Measurements from ENCODE around the gene CATSPERD.
"Not testable (repeated sequence)": the region's sequence is repeated elsewhere in the genome, so short reads cannot be mapped to it uniquely, and the experiment has no call there.

The CATSPERD gene

DNA sequence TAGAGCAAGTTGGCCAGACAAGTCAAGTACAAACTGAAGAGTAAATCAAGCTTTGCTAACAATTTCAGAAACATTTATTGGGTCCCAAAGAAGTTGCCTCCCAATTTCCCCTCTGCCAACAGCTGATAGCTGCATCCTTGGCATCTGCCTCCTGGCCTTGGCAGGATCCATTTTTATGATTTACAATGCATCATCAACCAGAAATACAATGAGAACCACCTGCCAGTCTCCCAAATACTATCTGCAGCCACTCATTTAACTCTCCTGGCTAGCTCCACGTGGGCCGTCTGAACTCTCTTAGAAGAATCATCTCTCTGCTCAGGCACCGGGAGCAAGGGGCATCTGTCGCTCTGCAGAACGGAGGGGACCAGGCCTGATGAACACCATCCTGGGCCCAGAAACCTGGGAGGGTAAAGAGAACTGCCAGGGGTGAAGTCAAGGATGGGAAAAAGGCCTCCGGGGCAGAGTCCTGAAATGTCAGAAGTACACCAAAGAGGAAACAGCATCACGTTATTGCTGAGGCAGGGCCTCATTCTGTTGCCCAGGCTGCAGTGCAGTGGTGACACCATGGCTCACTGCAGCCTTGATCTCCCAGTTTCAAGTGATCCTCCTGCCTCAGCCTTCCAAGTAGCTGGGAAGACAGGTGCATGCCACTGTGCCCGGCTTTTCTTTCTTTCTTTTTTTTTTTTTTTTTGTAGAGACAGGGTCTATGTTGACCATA lies 3.1 kb upstream of the CATSPERD start:
- H3K4me3 ChIP-seq (ENCODE audit: low read depth, low read length), result peak overlapping the region; percentile 97
- TF ChIP-seq, protein P1, sequence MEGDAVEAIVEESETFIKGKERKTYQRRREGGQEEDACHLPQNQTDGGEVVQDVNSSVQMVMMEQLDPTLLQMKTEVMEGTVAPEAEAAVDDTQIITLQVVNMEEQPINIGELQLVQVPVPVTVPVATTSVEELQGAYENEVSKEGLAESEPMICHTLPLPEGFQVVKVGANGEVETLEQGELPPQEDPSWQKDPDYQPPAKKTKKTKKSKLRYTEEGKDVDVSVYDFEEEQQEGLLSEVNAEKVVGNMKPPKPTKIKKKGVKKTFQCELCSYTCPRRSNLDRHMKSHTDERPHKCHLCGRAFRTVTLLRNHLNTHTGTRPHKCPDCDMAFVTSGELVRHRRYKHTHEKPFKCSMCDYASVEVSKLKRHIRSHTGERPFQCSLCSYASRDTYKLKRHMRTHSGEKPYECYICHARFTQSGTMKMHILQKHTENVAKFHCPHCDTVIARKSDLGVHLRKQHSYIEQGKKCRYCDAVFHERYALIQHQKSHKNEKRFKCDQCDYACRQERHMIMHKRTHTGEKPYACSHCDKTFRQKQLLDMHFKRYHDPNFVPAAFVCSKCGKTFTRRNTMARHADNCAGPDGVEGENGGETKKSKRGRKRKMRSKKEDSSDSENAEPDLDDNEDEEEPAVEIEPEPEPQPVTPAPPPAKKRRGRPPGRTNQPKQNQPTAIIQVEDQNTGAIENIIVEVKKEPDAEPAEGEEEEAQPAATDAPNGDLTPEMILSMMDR (IDR thresholded peaks at IDR 0.05; ENCODE audit: low read depth, low read length), result no peak

DNA sequence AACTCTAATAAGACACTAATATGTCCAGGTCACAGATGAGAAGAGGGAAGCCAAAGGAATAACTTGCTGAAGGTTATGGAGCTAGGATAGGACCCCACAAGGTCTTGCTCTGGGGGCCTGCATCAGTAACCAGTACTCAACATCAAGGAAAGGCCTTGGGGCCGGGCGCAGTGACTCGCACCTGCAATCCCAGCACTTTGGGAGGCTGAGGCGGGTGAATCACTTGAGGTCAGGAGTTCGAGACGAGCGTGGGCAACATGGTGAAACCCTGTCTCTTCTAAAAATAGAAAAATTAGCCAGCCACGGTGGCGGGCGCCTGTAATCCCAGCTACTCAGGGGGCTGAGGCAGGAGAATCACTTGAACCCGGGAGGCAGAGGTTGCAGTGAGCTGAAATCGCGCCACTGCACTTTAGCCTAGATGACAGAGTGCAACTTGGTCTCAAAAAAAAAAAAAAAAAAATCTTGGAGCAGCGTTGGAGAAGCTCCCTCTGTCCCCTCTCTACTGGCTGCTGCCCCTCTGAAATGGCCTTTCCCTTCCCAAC lies 2.3 kb upstream of the CATSPERD start:
- TF ChIP-seq, protein P1 (IDR thresholded peaks at IDR 0.05; ENCODE audit: low read depth, low read length), result no peak

DNA sequence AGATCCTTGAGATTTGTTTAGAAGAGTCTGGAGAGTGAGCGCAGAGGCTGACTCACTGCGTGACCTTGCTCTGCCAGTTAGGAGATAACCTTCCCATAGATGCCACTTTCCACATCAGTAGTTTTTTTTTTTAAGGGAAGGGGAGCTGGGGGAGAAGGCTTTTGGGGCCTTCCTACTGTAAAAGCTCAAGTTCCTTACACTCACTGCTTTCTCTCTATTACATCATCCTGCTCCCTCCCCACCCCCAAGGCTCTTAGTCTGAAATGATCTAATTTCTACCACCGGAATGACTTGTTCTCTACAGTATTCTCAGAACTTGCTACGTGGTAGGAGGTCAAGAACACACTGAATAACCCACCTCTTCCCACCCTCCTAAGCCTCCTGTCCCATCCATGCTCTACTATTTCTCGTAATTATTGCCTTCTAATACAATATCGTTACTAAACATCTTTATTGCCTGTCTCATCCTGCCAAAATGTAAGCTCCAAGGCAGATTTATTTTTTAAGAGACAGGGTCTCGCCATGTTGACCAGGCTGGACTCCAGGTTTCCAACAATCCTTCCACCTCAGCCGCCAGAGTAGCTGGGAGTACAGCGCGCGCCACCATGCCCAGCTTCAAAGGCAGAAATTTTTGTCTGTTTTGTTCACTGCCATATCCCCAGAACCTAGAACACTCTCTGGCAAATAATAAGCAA lies 1.7 kb upstream of the CATSPERD start:
- H3K4me3 ChIP-seq (ENCODE audit: low read depth, low read length), result peak overlapping the region; percentile 97
- TF ChIP-seq, protein P1 (IDR thresholded peaks at IDR 0.05; ENCODE audit: low read depth, low read length), result no peak

More for the DNA sequence above, 2.3 kb upstream of the CATSPERD start:
- H3K4me3 ChIP-seq (ENCODE audit: low read depth, low read length), result peak overlapping the region; percentile 97

DNA sequence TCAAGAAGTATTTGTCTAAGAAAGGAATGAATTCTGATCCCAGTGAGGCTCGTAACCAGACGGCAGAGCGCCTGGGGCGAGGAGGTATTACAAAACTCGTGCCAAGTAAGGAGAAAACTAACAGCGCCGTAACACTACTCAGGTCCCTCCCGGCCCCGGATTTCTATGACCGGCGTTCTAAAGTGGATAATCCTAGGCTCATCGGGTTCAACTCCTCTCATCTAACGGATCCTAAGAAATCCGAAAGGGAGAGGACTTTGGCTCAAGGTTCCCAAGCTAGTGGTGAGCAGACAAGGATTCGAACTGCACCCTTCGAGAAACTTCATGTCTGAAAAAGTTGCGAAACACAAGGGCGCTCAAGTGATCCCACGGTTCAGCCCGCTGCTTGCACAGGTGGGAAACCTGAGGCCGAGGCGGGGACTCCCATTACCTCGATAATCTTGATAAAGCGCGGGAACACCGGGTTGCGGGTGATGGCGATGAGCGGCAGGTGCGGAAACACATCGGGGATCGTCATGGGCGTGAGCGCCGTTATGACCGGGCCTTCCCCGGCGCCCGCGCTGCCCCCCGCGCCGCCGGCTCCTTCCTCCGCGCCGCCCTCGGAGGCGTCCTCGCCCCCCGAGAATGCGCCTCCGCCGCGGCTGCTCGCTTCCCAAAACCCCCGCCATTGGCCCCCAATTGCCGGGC lies 1.0 kb upstream of the CATSPERD start:
- H3K4me3 ChIP-seq (ENCODE audit: low read depth, low read length), result peak overlapping the region; percentile 97
- TF ChIP-seq, protein P1 (IDR thresholded peaks at IDR 0.05; ENCODE audit: low read depth, low read length), result no peak

DNA sequence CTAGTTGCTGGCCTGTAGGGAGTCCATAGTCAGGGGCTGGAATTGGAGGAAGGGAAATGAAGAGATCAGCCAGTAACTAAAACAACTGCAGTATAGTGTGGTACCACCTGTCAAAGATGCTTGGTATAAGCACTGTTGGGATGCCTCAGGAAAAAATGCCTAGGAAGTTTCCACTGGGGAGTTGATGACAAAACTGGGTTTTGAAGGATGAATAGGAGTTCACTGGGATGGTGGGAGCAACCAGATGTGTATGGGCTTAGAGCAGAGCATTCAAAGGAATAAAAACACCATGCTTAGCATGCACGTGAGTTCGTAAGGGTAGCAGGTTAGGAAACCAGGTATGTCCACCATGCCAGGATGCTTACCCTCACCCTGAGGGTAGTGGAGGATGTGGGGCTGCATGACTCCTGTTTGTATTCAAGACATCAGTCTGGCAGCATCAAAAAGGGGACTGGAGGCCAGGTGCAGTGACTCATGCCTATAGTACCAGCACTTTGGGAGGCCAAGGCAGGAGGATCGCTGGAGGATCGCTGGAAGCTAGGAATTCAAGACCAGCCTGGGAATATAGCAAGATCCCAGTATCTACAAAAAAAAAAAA lies 7.1 kb downstream of the CATSPERD start:
- no peak overlapping the region for H3K4me3 ChIP-seq (ENCODE audit: low read depth, low read length)
- TF ChIP-seq, protein P1 (IDR thresholded peaks at IDR 0.05; ENCODE audit: low read depth, low read length), result no peak

DNA sequence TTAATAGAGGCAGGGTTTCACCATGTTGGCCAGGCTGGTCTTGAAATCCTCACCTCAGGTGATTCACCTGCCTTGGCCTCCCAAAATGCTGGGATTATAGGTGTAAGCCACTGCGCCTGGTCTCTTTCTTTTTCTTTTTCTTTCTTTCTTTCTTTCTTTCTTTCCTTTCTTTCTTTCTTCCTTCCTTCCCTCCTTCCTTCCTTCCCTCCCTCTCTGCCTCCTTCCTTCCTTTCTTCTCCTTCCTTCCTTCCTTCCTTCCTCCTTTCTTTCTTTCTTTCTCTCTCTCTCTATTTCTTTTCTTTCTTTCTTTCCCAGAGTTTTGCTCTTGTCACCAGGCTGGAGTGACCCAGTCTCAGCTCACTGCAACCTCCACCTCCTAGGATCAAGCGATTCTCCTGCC lies 12.7 kb downstream of the CATSPERD start:
- not testable (repeated sequence) for H3K4me3 ChIP-seq (ENCODE audit: low read depth, low read length)

DNA sequence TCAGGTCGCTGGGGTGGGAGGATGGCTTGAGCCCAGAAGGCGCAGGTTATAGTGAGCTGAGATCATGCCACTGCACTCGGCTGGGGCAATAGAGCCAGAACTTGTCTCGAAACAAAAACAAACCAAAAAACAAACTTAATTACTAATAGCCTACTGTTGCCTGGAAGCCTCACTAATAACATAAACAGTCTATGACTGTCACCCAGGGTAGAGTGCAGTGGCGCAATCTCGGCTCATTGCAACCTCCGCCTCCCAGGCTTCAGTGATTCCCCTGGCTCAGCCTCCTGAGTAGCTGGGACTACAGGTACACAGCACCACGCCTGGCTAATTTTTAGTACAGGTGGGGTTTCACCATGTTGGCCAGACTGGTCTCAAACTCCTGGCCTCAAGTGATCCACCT lies 18.0 kb downstream of the CATSPERD start:
- no peak overlapping the region for H3K4me3 ChIP-seq (ENCODE audit: low read depth, low read length)
- TF ChIP-seq, protein P1 (IDR thresholded peaks at IDR 0.05; ENCODE audit: low read depth, low read length), result no peak
